ENCODE data around the gene SLC12A7. TPM values are rescaled to one million over a fixed set of nuclear protein-coding genes. Genes with fewer than 3 reads are reported as not detected.

SLC12A7 gene
- total and polyA plus RNA-seq, 2 of the 13 experiments (the other 11 are each of a cell fraction or from before 2014, with no cell fraction given), result 14.0 to 18.5 TPM

DNA sequence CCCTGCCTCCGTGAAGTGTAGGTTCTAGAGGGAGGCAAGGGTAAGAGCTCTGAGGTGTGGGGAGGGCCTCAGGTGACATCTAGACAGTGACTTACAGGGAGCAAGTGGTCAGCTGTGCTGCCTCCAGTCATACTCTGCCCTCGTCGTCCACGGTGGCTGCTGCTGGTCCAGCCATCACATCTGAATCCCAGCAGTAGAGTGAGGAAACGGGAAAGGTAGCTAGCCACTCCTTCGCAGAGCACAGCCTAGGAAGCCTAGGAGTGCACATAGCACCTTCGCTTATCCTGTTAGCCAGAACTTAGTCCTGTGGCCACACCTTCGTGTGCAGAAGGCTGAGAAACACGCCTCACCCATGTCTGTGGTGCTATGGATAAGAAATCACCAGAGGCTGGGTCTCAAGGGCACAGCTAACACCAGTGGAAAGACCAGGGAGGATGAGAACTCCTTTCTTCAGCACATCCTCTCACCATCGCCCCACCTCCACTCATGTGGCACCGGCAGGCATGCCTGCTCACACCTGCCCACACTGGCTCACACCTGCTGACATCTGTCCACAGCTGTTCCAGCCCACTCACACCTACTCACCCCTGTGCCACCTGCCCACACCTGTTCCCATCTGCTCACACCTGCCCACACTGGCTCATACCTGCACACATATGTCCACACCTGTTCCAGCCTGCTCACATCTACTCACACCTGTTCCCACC lies 45.0 kb upstream of the SLC12A7 start (continued):
- TF ChIP-seq ZMYM3 (CRISPR knock-in tag; IDR thresholded peaks at IDR 0.05), result peak; percentile 81
- no peak for TF ChIP-seq KLF13 (CRISPR knock-in tag; IDR thresholded peaks at IDR 0.05)
- TF ChIP-seq FOXA1 (IDR thresholded peaks at IDR 0.05), result no peak
- no peak for TF ChIP-seq FOXA1 (CRISPR knock-in tag; IDR thresholded peaks at IDR 0.05)
- TF ChIP-seq TEF (CRISPR knock-in tag; IDR thresholded peaks at IDR 0.05), result no peak
- TF ChIP-seq ELF4 (CRISPR knock-in tag; IDR thresholded peaks at IDR 0.05; ENCODE audit: borderline replicate concordance), result no peak
- no peak for TF ChIP-seq THAP11 (CRISPR knock-in tag; IDR thresholded peaks at IDR 0.05)
- no peak for TF ChIP-seq SNAI1 (CRISPR knock-in tag; IDR thresholded peaks at IDR 0.05; ENCODE audit: borderline replicate concordance)
- TF ChIP-seq ZNF790 (CRISPR knock-in tag; IDR thresholded peaks at IDR 0.05; ENCODE audit: borderline replicate concordance), result no peak
- no peak for TF ChIP-seq NPAS2 (CRISPR knock-in tag; IDR thresholded peaks at IDR 0.05; ENCODE audit: borderline replicate concordance)
- no peak for TF ChIP-seq HOMEZ (CRISPR knock-in tag; IDR thresholded peaks at IDR 0.05; ENCODE audit: low read depth)
- TF ChIP-seq ZNF75D (CRISPR knock-in tag; IDR thresholded peaks at IDR 0.05; ENCODE audit: borderline replicate concordance), result no peak
- no peak for TF ChIP-seq ZNF460 (CRISPR knock-in tag; IDR thresholded peaks at IDR 0.05; ENCODE audit: borderline replicate concordance)
- TF ChIP-seq ZGPAT (CRISPR knock-in tag; IDR thresholded peaks at IDR 0.05), result no peak
- TF ChIP-seq ESRRA (CRISPR knock-in tag; IDR thresholded peaks at IDR 0.05; ENCODE audit: low read depth), result no peak
